Smooth muscle cell (in vitro differentiated cells): ENCODE data around the gene ENOX2. TPM values are rescaled to one million over a fixed set of nuclear protein-coding genes. Genes with fewer than 3 reads are reported as not detected.

ENCODE experiments used
- DNase-seq: peaks from one replicate; lab custom pipeline; 2025; ENCODE audit not compliant: unreplicated experiment; lab: John Stamatoyannopoulos, UW
- H2AFZ ChIP-seq: fragments of 200-600 bp; sonication (generic); 2 replicates; pipeline ENCODE4 v1.6.0; 2016; ENCODE audit warnings: antibody characterized with exemption, low read depth, mild to moderate bottlenecking
- H3F3A ChIP-seq: fragments of 200-600 bp; sonication (generic); 2 replicates; pipeline ENCODE4 v1.6.0; 2017; ENCODE audit warnings: antibody characterized with exemption, low read depth
- H3K27ac ChIP-seq: fragments of 200-600 bp; sonication (generic); 2 replicates; pipeline ENCODE4 v1.5.1; 2016; ENCODE audit warnings: low read depth, mild to moderate bottlenecking
- H3K27me3 ChIP-seq: fragments of 200-600 bp; sonication (generic); 2 replicates; pipeline ENCODE4 v1.6.1; 2016; ENCODE audit warnings: low read depth, mild to moderate bottlenecking
- H3K36me3 ChIP-seq: fragments of 200-600 bp; sonication (generic); 2 replicates; pipeline ENCODE4 v1.5.1; 2016; ENCODE audit warnings: low read depth
- H3K4me1 ChIP-seq: fragments of 200-600 bp; sonication (generic); 2 replicates; pipeline ENCODE4 v1.5.1; 2016; ENCODE audit warnings: low read depth
- H3K4me2 ChIP-seq: fragments of 200-600 bp; sonication (generic); 2 replicates; pipeline ENCODE4 v1.6.0; 2016; ENCODE audit warnings: mild to moderate bottlenecking
- H3K4me3 ChIP-seq: fragments of 200-600 bp; sonication (generic); 2 replicates; pipeline ENCODE4 v1.5.1; 2016; ENCODE audit warnings: mild to moderate bottlenecking
- H3K79me2 ChIP-seq: fragments of 200-600 bp; sonication (generic); 2 replicates; pipeline ENCODE4 v1.6.0; 2016; ENCODE audit warnings: low read depth, mild to moderate bottlenecking
- H3K9ac ChIP-seq: fragments of 200-600 bp; sonication (generic); 2 replicates; pipeline ENCODE4 v1.6.0; 2016; ENCODE audit warnings: low read depth
- H3K9me3 ChIP-seq: fragments of 200-600 bp; sonication (generic); replicated peaks from 2 replicates; pipeline ENCODE4 v1.5.1; 2016; ENCODE audit warnings: low read depth
- H4K20me1 ChIP-seq: fragments of 200-600 bp; sonication (generic); 2 replicates; pipeline ENCODE4 v1.6.0; 2016; ENCODE audit warnings: low read depth
- CTCF ChIP-seq: fragments of 200-600 bp; sonication (generic); IDR thresholded peaks from 2 replicates; pipeline ENCODE4 v1.5.1; 2017; ENCODE audit warnings: borderline replicate concordance, mild to moderate bottlenecking, antibody characterized with exemption; ENCODE audit not compliant: insufficient read depth, poor library complexity, severe bottlenecking
- WGBS: methylation state at CpG from one replicate; pipeline ENCODE4 v1.1.7; 2016; ENCODE audit warnings: low lambda C conversion rate; 5-methylcytosine and 5-hydroxymethylcytosine counted together
- polyA plus RNA-seq: library from polyadenylated mRNA; unstranded; fragments of >200 nt; fragmentation: Nextera tagmentation; extraction: Ambion mirVana; gene quantifications from 2 replicates; pipeline ENCODE4 v1.2.1, GENCODE V29; 2016
- total RNA-seq: library from RNA; depleted of rRNA; stranded (reverse); fragments of >200 nt; gene quantifications from 2 replicates; pipeline ENCODE4 v1.2.3, GENCODE V29; 2014

The ENOX2 gene
- total and polyA plus RNA-seq, 2 experiments from 2014 or later = 7.0 to 11.2 TPM

- WGBS = 42% methylated on average over 6 of the region's 6 CpGs
- Histone ChIP-seq H3K4me2 (no peak overlapping the region), H3K27ac (no peak overlapping the region), H3K79me2 (no peaks in the 10 kb centered on the region), H4K20me1 (no peaks in the 10 kb centered on the region), H3K27me3 (no peaks in the 10 kb centered on the region), H3K4me1 (no peaks in the 10 kb centered on the region), H3K9ac (no peak overlapping the region), H3F3A (no peaks in the 10 kb centered on the region), H3K4me3 (no peak overlapping the region), H2AFZ (peak overlapping the region; percentile 18), H3K36me3 (no peaks in the 10 kb centered on the region), H3K9me3 (no peaks in the 10 kb centered on the region)
- peak; percentile 57 for TF ChIP-seq CTCF
- no peak for DNase-seq
Observed at GRCh38 chrX:130575831-130576389, 327.1 kb downstream of the ENOX2 start.

Other genes starting within 250 kb of the ENOX2 start
- not detected in 2 replicates for gene ARHGAP36, start 155.1 kb upstream of the ENOX2 start, total RNA-seq
- not detected in 2 replicates for gene ARHGAP36, start 155.1 kb upstream of the ENOX2 start, polyA plus RNA-seq